GM12878 (cell line): Measurements from ENCODE around the gene SLC12A7. TPM values are rescaled to one million over a fixed set of nuclear protein-coding genes. Genes with fewer than 3 reads are reported as not detected.
A peak's percentile ranks its signal among the peaks of the same experiment; 100 is the strongest.

Experiments
- ATAC-seq: fragments of 200-7000 bp; cut with Tn5 transposase; 3 replicates; pipeline ENCODE4 v1.9.1; 2020; ENCODE audit warnings: mild to moderate bottlenecking, moderate library complexity
- BruUV-seq: library from RNA; stranded (reverse); fragments of 400-500 nt; replicated peaks from 2 replicates; lab custom pipeline; 2021; lab: Mats Ljungman, UMichigan
- CTCF ChIA-PET: fragments of 300-600 bp; sonication (Branson Sonifier 250); formaldehyde crosslinking; extraction: SDS; loops from one replicate; lab custom pipeline; 2021; ENCODE audit warnings: inconsistent platforms; lab: Yijun Ruan, JAX
- POLR2A ChIA-PET: fragments of 350-600 bp; formaldehyde crosslinking; extraction: SDS; loops from one replicate; lab custom pipeline; 2021; ENCODE audit warnings: inconsistent platforms; lab: Charles Lee
- RAD21 ChIA-PET: fragments of 300-600 bp; sonication (Branson Sonifier 250); formaldehyde crosslinking; loops from one replicate; lab custom pipeline; 2023; ENCODE audit warnings: antibody characterized with exemption; ENCODE audit not compliant: unreplicated experiment; lab: Charles Lee
- SMC1A ChIA-PET: fragments of 300-600 bp; sonication (Branson Sonifier 250); formaldehyde crosslinking; loops from one replicate; lab custom pipeline; 2023; ENCODE audit not compliant: unreplicated experiment, uncharacterized antibody; lab: Charles Lee
- DNase-seq: peaks from one replicate; pipeline ENCODE4 v3.0.0-alpha.2; 2011; ENCODE audit warnings: low read depth, low spot score
- FAIRE-seq: peaks from 3 replicates; lab custom pipeline; 2011; peaks lifted over from hg19 to GRCh38; lab: Jason Lieb, UNC
- H2AFZ ChIP-seq: 2 replicates; pipeline ENCODE4 v1.6.0; 2011; ENCODE audit warnings: low read depth, low read length, control low read depth; ENCODE audit not compliant: control insufficient read depth
- H3K27ac ChIP-seq: 2 replicates; pipeline ENCODE4 v1.5.1; 2011; ENCODE audit warnings: control low read depth; ENCODE audit not compliant: control insufficient read depth, insufficient read depth
- H3K27me3 ChIP-seq, 2 experiments: replicated peaks in 1 of 2; 2 replicates each; pipeline versions ENCODE4 v1.6.0 to v1.6.1; 2011; ENCODE audit warnings: low read length in 1 of 2; ENCODE audit not compliant: control insufficient read depth in 2 of 2, insufficient read depth in 2 of 2
- H3K36me3 ChIP-seq, 2 experiments: 2 replicates each; pipeline ENCODE4 v1.5.1; 2011; ENCODE audit warnings: low read length in 1 of 2; ENCODE audit not compliant: control insufficient read depth in 2 of 2, insufficient read depth in 2 of 2
- H3K4me1 ChIP-seq: 2 replicates; pipeline ENCODE4 v1.6.1; 2011; ENCODE audit warnings: mild to moderate bottlenecking, low read length, moderate library complexity, mixed read lengths; ENCODE audit not compliant: control insufficient read depth, insufficient read depth
- H3K4me2 ChIP-seq: 2 replicates; pipeline ENCODE4 v1.6.0; 2011; ENCODE audit warnings: control low read depth; ENCODE audit not compliant: control insufficient read depth, insufficient read depth
- H3K4me3 ChIP-seq: fragments of 200-600 bp; sonication (generic); 2 replicates; pipeline ENCODE4 v1.5.1; 2016
- H3K79me2 ChIP-seq: 2 replicates; pipeline ENCODE4 v1.6.0; 2011; ENCODE audit warnings: low read length; ENCODE audit not compliant: control insufficient read depth, insufficient read depth
- H3K9ac ChIP-seq: 2 replicates; pipeline ENCODE4 v1.8.0; 2011; ENCODE audit warnings: low read length, control low read depth, mixed read lengths; ENCODE audit not compliant: control insufficient read depth, insufficient read depth
- H3K9me3 ChIP-seq: replicated peaks from 3 replicates; pipeline ENCODE4 v1.5.1; 2011; ENCODE audit warnings: mild to moderate bottlenecking, low read length; ENCODE audit not compliant: control insufficient read depth, insufficient read depth
- H4K20me1 ChIP-seq: 2 replicates; pipeline ENCODE4 v1.6.0; 2011; ENCODE audit not compliant: control insufficient read depth, insufficient read depth
- BMI1 ChIP-seq: fragments of 450-650 bp; IDR thresholded peaks from 2 replicates; pipeline ENCODE4 v1.6.1; 2016; ENCODE audit warnings: mild to moderate bottlenecking, moderate library complexity, borderline replicate concordance
- IKZF1 ChIP-seq: fragments of 450-650 bp; conservative IDR thresholded peaks from 2 replicates; pipeline ENCODE4 v1.6.1; 2017; ENCODE audit warnings: antibody characterized with exemption, mild to moderate bottlenecking
- JUNB ChIP-seq: IDR thresholded peaks from 2 replicates; pipeline ENCODE4 v1.6.1; 2016; ENCODE audit warnings: antibody characterized with exemption, mild to moderate bottlenecking
- LARP7 ChIP-seq: fragments of 450-650 bp; IDR thresholded peaks from 2 replicates; pipeline ENCODE4 v1.6.1; 2017; ENCODE audit warnings: mild to moderate bottlenecking
- MTA2 ChIP-seq: fragments of 450-650 bp; IDR thresholded peaks from 2 replicates; pipeline ENCODE4 v1.6.1; 2016; ENCODE audit warnings: low read depth, mild to moderate bottlenecking, moderate library complexity
- NBN ChIP-seq: fragments of 450-650 bp; IDR thresholded peaks from 2 replicates; pipeline ENCODE4 v1.6.1; 2016
- PML ChIP-seq: IDR thresholded peaks from 2 replicates; pipeline ENCODE4 v1.6.1; 2012; ENCODE audit warnings: low read length, inconsistent platforms
- POLR2AphosphoS5 ChIP-seq: IDR thresholded peaks from 2 replicates; pipeline ENCODE4 v1.6.1; 2011; ENCODE audit warnings: mild to moderate bottlenecking, low read length, inconsistent platforms
- RUNX3 ChIP-seq: IDR thresholded peaks from 2 replicates; pipeline ENCODE4 v1.6.1; 2012; ENCODE audit warnings: low read length, inconsistent platforms
- SRF ChIP-seq, 2 experiments: IDR thresholded peaks; 2 replicates each; pipeline ENCODE4 v1.6.1; 2011; ENCODE audit warnings: low read depth in 2 of 2, low read length in 2 of 2, mild to moderate bottlenecking in 1 of 2, moderate library complexity in 1 of 2
- TAF1 ChIP-seq: IDR thresholded peaks from 2 replicates; pipeline ENCODE4 v1.6.1; 2011; ENCODE audit warnings: mild to moderate bottlenecking, low read depth, low read length, borderline replicate concordance
- YBX1 ChIP-seq: fragments of 450-650 bp; IDR thresholded peaks from 2 replicates; pipeline ENCODE4 v1.6.1; 2016; ENCODE audit warnings: antibody characterized with exemption
- YY1 ChIP-seq: IDR thresholded peaks from 2 replicates; pipeline ENCODE4 v1.6.1; 2011; ENCODE audit warnings: low read depth, mild to moderate bottlenecking, low read length
- ZNF24 ChIP-seq: fragments of 450-650 bp; IDR thresholded peaks from 2 replicates; pipeline ENCODE4 v1.6.1; 2017; ENCODE audit warnings: antibody characterized with exemption, mild to moderate bottlenecking
- ZNF622 ChIP-seq: fragments of 450-650 bp; IDR thresholded peaks from 2 replicates; pipeline ENCODE4 v1.6.1; 2017; ENCODE audit warnings: mild to moderate bottlenecking, inconsistent platforms
- WGBS: methylation state at CpG from one replicate; pipeline ENCODE4 v1.1.6; 2016; ENCODE audit warnings: low lambda C conversion rate; ENCODE audit not compliant: insufficient replicate concordance, insufficient coverage; ENCODE audit errors: missing lambda C conversion rate; 5-methylcytosine and 5-hydroxymethylcytosine counted together
- in situ Hi-C: fragments of 300-500 bp; cut with MboI; formaldehyde crosslinking; loops from 9 replicates; pipeline ENCODE4 v1.14.3; 2018; ENCODE audit warnings: mixed read lengths
- intact Hi-C: fragments of 100-400 bp; cut with micrococcal nuclease; formaldehyde crosslinking; loops from one replicate; pipeline ENCODE4 v1.14.2; 2022; ENCODE audit not compliant: unreplicated experiment
- polyA plus RNA-seq, 11 experiments: library from polyadenylated mRNA; depleted of rRNA in 4 of 11; unstranded in 6 of 11; stranded (reverse) in 5 of 11; fragments of >200 nt; fragmentation: Nextera tagmentation in 4 of 11; fragmentation: Illumina TruSeq in 1 of 11; extraction: Ambion mirVana in 4 of 11; extraction: Trizol in 1 of 11; gene quantifications; 1 replicate in 1 of 11; 2 replicates in 10 of 11; pipeline versions ENCODE4 v1.2.1 to v1.2.3, GENCODE V29; 2011 to 2016; ENCODE audit warnings: inconsistent platforms in 2 of 11, missing spikeins in 2 of 11, low read depth in 1 of 11
- total RNA-seq, 4 experiments: library from RNA; depleted of rRNA in 3 of 4; stranded (reverse); fragments of >200 nt in 3 of 4; fragmentation: Illumina TruSeq in 1 of 4; extraction: Trizol in 1 of 4; gene quantifications; 2 replicates each; pipeline versions ENCODE4 v1.2.1 to v1.2.3, GENCODE V29; 2013 to 2021

Gene SLC12A7
- total and polyA plus RNA-seq, 10 of the 15 experiments (the other 5 are each of a cell fraction or from before 2014, with no cell fraction given) = 0.10 to 10.0 (median 2.9) TPM

DNA sequence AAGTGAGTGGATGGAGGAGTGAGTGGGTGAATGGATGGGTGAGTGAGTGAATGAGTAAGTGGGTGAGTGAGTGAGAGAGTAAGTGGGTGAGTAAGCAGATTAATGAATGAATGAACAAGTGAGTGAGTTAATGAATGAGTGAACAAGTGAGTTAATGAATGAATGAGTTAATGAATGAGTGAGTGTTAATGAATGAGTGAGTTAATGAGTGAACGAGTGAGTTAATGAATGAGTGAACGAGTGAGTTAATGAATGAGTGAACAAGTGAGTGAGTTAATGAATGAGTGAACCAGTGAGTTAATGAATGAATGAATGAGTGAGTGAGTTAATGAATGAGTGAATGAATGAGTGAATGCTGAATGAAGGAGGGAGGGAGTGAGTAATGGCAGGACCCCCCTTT lies 76.9 kb downstream of the SLC12A7 start:
- H3K4me2 ChIP-seq = no peak overlapping the region
- intact Hi-C loops = no loop called here
- RAD21 ChIA-PET = no interaction called here
- WGBS = 55% methylated on average over 2 of the region's 2 CpGs
- SMC1A ChIA-PET = no interaction called here
- H3K9ac ChIP-seq = no peak overlapping the region
- H3K4me3 ChIP-seq = no peak overlapping the region
- BruUV-seq = no TSS peak
- no peaks in the 10 kb centered on the region; the same call in 2 of the 3 replicates for H3K9me3 ChIP-seq
- TF ChIP-seq IKZF1 (no peak), ZNF24 (peak; percentile 98)
- ATAC-seq = no peak
- in situ Hi-C loops = no loop called here
- POLR2A ChIA-PET = no interaction called here
- no peak for FAIRE-seq
- DNase-seq = no peak
- H3K4me1 ChIP-seq = no peaks in the 10 kb centered on the region
- no peaks in the 10 kb centered on the region for H4K20me1 ChIP-seq
- no peak overlapping the region for H2AFZ ChIP-seq
- CTCF ChIA-PET = no interaction called here
- H3K36me3 ChIP-seq = no peaks in the 10 kb centered on the region
- H3K79me2 ChIP-seq = no peaks in the 10 kb centered on the region
- H3K27me3 ChIP-seq = no peaks in the 10 kb centered on the region
- H3K27ac ChIP-seq = no peak overlapping the region

DNA sequence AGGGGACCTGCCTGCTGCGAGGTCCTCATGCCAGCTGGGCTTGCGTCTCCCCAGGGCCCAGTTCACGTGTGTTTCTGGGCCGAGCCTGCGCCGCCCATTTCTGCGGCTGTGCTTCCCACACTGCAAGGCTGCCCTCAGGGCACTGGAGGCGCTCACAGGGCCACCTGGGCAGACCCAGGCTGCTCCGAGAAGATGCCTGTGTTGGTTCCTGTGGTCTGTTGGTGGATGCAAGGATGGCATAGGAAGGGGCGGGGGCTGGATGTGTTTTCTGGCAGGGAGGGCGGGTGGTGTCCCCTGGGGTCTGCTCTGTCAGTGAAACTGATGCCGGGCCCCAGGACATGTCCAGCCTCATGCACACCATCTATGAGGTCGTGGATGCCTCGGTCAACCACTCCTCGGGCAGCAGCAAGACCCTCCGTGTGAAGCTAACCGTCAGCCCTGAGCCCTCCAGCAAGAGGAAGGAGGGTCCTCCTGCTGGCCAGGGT lies 77.4 kb downstream of the SLC12A7 start:
- no peak overlapping the region for H3K4me3 ChIP-seq
- H3K79me2 ChIP-seq = no peaks in the 10 kb centered on the region
- ChIA-PET RAD21 (no interaction called here), POLR2A (no interaction called here)
- WGBS = 56% methylated on average over 15 of the region's 17 CpGs
- H3K4me1 ChIP-seq = no peaks in the 10 kb centered on the region
- no peaks in the 10 kb centered on the region for H4K20me1 ChIP-seq
- no peak overlapping the region for H3K9ac ChIP-seq
- BruUV-seq = no TSS peak
- TF ChIP-seq YBX1 (no peak), NBN (no peak), PML (no peak), BMI1 (no peak), YY1 (no peak), POLR2AphosphoS5 (no peak), LARP7 (no peak), TAF1 (no peak), MTA2 (no peak), RUNX3 (no peak), ZNF622 (no peak), SRF (IDR thresholded peaks at IDR 0.05; ENCODE audit: low read depth in 2 of 2, low read length in 2 of 2) (no peak), JUNB (no peak)
- TF ChIP-seq, all 136 proteins: peak for 0
- Histone ChIP-seq H3K27me3 (no peaks in the 10 kb centered on the region), H2AFZ (no peak overlapping the region), H3K9me3 (no peaks in the 10 kb centered on the region; the same call in 2 of the 3 replicates), H3K27ac (no peak overlapping the region), H3K4me2 (no peak overlapping the region), H3K36me3 (no peaks in the 10 kb centered on the region)
- no peak for DNase-seq
- ATAC-seq = no peak
- no peak for FAIRE-seq
- SMC1A ChIA-PET = no interaction called here
- CTCF ChIA-PET = no interaction called here
- intact Hi-C loops = no loop called here
- in situ Hi-C loops = no loop called here
